Pons (tissue), 1 donor: ENCODE data around the gene HMGCS1.
"Not testable (repeated sequence)": the region's sequence is repeated elsewhere in the genome, so short reads cannot be mapped to it uniquely, and the experiment has no call there.

ENCODE experiments used
- DNase-seq: peaks from one replicate; pipeline ENCODE4 v3.0.0-alpha.2; 2016; ENCODE audit warnings: low spot score

HMGCS1 gene

DNA sequence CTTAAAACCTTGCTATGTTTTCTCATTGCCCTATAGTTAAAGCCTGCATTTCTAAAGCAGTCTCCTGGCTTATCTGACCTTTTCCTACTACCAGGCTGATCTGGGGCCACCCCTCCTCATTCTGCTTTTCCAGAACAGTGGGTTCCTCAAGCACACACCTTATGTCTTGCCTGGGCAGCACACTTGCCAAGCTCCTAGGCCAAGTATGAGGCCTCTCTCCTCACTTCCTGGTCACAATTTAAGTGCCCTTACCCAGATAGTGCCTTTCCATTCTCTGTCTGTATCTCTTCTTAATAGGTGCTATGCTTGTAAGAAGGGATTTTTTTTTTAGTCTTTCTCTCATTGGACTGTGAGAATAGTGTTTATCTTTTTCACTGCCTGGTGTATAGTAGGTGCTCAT lies 39.7 kb downstream of the HMGCS1 start:
- no peak for DNase-seq

DNA sequence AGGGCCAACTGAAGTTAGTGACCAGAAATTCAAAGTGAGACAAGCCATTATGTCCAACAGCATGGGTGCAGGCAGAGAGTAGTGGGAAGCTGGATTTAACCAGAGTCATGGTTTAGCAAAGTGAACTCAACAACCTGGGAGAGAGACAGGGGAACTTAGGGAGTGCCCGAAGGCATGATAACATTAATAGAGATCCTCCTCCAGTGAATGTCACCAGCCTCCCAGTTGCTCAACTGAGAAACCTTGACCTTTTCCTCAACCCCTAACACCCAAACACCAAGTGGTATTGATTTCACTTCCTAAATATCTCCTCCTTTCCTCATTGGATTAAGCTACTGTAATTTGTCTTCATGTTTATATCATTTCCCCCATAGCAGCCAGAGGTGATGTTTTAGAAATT lies 42.6 kb downstream of the HMGCS1 start:
- DNase-seq: no peak

DNA sequence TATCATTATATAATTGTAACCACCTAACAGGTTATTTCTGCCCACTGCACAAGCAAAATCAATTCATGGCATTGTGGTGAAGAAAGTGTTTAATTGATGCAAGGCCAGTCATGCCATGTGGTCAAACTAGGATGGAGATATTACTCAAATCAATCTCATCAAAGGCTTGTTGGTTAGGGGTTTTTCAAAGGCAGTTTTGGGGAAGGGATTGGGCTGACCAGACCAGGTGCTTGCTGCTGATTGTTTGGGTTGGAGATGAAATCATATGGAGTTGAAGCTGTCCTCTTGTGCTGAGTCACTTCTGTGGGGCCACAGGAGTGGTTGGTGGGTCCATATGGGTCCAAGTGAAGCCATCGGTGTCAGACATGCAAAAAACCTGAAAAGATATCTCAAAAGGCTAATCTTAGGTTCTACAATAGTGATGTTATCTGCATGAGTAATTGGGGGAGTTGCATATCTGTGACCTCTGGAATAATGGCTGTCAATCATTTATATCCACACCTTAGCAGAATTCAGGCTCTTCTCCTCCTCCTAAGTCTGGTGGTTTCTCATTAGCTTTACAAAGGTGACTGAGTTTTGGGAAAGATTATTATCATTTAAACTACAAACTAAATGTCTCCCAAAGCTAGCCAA lies 44.9 kb downstream of the HMGCS1 start:
- no peak for DNase-seq

GRCh38 chr5:43262269-43262668 lies 50.9 kb downstream of the HMGCS1 start:
- DNase-seq: not testable (repeated sequence)

- no peak for DNase-seq
Measured at GRCh38 chr5:43258116-43258515, 55.1 kb downstream of the HMGCS1 start.

- no peak for DNase-seq
Measured at GRCh38 chr5:43256261-43256966, 56.8 kb downstream of the HMGCS1 start.

DNA sequence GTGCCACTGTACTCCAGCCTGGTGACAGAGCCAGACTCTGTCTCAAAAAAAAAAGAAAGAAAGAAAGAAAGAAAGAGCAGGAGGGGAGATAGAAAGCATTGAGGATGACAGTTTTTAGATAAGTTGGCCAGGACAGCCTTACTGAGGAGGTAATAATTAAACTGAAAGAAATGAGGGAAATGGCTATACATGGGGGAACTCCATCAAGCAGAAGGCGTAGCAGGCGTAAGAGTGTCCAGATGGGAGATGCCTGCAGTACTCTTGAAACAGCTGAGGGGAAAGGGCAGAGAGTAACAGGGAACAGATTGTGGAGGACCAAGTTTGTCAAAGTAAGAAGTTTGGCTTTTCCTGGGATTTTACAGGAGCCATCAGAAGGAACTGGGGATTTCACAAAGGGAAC lies 57.5 kb downstream of the HMGCS1 start:
- no peak for DNase-seq

DNA sequence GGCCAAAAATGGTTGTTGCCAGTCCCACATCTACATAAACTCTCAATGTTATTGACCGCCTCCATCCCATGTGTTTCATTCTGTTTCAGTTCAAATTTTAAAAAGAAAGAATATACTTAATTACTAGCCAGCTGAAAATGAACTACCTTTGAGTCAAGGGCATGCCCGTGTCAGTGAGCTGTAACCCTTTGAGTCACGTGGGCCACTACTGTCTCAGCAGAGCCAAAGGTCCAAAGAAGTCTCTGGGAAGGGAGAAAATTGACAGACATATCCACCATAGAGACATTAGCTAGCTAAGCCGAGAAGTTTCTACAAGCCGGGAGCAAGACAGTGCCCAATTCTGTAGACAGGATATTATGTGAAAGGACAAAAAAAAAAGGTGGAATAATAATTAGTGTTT lies 61.5 kb downstream of the HMGCS1 start:
- no peak for DNase-seq

GRCh38 chr5:43245724-43246385 lies 67.4 kb downstream of the HMGCS1 start:
- no peak for DNase-seq

DNA sequence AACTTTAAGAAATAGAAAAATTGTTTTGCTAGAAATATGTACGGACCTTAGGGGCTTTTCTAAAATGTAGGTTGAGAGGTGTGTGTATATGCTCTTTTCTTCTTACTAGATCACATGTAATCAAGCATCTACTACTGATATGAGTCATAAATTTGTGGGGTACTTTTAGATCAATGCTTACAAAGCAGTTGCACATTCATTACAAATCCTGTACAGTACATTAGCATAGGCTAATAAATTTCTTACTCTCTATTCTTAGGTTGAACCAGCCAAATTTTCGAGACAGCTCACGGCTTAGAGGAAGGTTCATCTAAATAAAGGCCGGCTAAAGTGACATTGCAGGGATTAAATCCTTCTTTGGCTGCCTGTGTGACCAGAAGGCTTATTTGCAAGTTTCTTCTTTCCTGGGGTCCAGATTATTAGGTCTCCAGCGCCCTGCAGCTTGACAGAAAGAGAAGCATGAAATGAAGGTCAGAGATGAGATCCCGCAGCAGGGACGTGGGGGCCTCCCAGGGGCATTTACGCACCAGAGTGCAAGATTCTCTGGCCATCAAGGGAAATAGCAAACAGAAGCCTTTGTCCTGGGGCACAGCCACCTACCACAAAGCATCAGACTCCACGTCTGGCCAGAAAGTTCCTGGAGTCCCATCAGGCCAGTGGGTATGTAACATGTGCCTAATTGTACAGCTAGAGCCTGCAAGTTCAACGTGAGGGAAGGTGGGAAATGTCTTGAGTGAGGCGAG lies 68.2 kb downstream of the HMGCS1 start:
- DNase-seq: no peak

DNA sequence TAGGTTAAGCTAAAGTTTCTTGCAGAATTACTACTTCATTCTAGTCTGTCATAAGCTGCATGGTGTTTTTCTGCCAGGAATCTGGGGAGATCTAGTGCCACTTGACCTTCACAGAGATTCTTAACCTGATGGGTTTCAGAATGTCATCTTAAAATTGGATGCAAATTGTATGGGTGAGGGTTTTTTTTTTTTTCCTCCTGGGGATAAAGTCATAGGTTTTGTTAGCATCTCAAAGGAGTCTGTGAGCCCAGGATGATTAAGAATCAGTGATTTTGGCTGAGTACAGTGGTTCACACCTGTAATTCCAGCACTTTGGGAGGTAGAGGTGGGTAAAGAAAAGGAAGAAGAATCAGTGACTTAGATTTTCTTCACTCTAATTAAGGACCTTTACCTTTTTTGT lies 69.9 kb downstream of the HMGCS1 start:
- DNase-seq: no peak

GRCh38 chr5:43242196-43242595 lies 71.0 kb downstream of the HMGCS1 start:
- no peak for DNase-seq
